Stimulated activated naive B cell treated with anti-CD40 and anti-IgM and Interleukin-4, amounts not matched to agents 10 μg/mL and 1 μg/mL and 100 μg/mL, for 72 hours (primary cell): Measurements from ENCODE around the gene KCNIP3.
A peak's percentile ranks its signal among the peaks of the same experiment; 100 is the strongest.
"Not testable (repeated sequence)": the region's sequence is repeated elsewhere in the genome, so short reads cannot be mapped to it uniquely, and the experiment has no call there.

Experiments used
- ATAC-seq, 2 donors: fragments of 150-1000 bp; cut with Tn5 transposase; replicated peaks; 2 replicates each; pipeline ENCODE4 v1.10.0; 2021; ENCODE audit warnings: moderate library complexity in 1 of 2
- DNase-seq: peaks from one replicate; pipeline ENCODE4 v3.0.0; 2021
- H3K27ac Mint-ChIP-seq: one replicate; pipeline ENCODE4 v1.8.0; 2022; ENCODE audit warnings: mild to moderate bottlenecking, mixed read lengths
- H3K27me3 Mint-ChIP-seq, 2 donors: one replicate each; pipeline ENCODE4 v1.8.0; 2022; ENCODE audit warnings: mixed read lengths in 2 of 2
- H3K36me3 Mint-ChIP-seq, 2 donors: one replicate each; pipeline ENCODE4 v1.8.0; 2022; ENCODE audit warnings: mixed read lengths in 2 of 2, mild to moderate bottlenecking in 1 of 2
- H3K4me1 Mint-ChIP-seq, 2 donors: one replicate each; pipeline ENCODE4 v1.8.0; 2022; ENCODE audit warnings: mixed read lengths in 2 of 2, mild to moderate bottlenecking in 1 of 2
- H3K4me3 Mint-ChIP-seq, 2 donors: one replicate each; pipeline ENCODE4 v1.8.0; 2022; ENCODE audit warnings: mild to moderate bottlenecking in 2 of 2, mixed read lengths in 2 of 2, moderate library complexity in 1 of 2
- H3K9me3 Mint-ChIP-seq, 2 donors: one replicate each; pipeline ENCODE4 v1.8.0; 2022; ENCODE audit warnings: mixed read lengths in 2 of 2, mild to moderate bottlenecking in 1 of 2

Gene KCNIP3

GRCh38 chr2:95392320-95392719 lies 95.2 kb downstream of the KCNIP3 start:
- H3K27ac Mint-ChIP-seq = no peak overlapping the region
- ATAC-seq = no peak
- no peaks in the 10 kb centered on the region for H3K9me3 Mint-ChIP-seq
- peaks cover 0 to 5% of the 10 kb centered on the region in 2 donors for H3K4me1 Mint-ChIP-seq
- H3K36me3 Mint-ChIP-seq = no peaks in the 10 kb centered on the region
- H3K27me3 Mint-ChIP-seq = peaks cover 11 to 12% of the 10 kb centered on the region in 2 donors
- no peak for DNase-seq
- no peak overlapping the region for H3K4me3 Mint-ChIP-seq

DNA sequence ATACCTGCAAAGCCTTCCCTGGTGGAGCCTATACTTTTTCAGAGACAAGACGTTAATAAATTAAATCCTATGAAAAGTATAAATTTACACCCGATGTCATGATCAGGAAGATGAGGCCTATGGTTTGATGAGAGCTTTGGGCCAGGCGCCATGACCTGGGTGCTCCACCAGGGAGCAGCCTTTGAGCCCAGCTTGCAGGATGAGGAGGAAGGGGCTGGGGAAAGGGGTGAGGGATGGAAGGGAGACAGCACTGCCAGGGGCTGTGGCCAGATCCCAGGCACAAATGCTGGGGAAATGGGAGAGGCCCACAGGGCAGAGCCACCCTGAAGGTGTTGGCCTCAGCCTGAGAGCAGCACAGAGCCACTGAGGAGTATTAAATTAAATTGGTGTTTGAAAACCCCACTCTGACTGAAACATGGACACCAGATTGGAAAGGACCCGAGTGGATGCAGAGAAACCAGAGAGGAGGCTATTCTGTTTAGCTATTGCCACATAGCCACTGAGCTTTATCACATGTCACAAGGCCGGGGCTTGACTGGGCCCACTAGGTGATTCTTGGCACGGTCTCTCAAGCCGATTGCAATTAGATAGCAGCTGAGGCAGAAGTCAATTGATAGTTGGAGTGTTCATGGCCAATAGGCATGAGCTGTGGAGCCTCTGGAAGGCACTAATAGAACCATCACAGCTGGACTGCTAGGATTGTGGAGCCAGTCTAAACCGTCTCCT lies 95.7 kb downstream of the KCNIP3 start:
- Mint-ChIP-seq H3K36me3 (no peaks in the 10 kb centered on the region), H3K9me3 (no peaks in the 10 kb centered on the region), H3K4me1 (peaks cover 0 to 5% of the 10 kb centered on the region in 2 donors), H3K27ac (no peak overlapping the region), H3K4me3 (no peak overlapping the region), H3K27me3 (peaks cover 6 to 8% of the 10 kb centered on the region in 2 donors)
- DNase-seq (no peak), ATAC-seq (no peak)

DNA sequence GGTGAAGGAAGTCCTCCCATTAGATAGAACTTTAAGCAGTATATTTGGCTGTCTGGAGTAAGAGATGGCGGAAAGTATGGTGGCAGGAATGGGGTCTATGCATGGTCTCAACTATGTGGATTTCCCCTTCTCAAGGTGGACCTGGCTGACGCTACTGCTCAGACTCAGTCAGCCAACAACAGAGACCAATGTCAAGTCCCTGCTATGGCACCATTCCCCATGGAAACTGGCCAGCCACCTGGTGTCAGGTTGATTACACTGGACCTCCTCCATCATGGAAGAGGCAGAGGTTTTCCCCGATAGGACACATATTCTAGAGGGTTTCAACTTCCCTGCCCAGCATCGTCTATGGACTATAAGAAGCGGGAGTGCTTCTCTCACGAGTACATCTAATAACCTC lies 96.8 kb downstream of the KCNIP3 start:
- Mint-ChIP-seq H3K36me3 (peaks cover 0 to under 1% of the 10 kb centered on the region in 2 donors), H3K4me1 (peaks cover 0 to 5% of the 10 kb centered on the region in 2 donors), H3K9me3 (no peaks in the 10 kb centered on the region), H3K27ac (no peak overlapping the region), H3K27me3 (no peaks in the 10 kb centered on the region), H3K4me3 (no peak overlapping the region)
- DNase-seq (no peak), ATAC-seq (no peak)

GRCh38 chr2:95399061-95399460 lies 101.9 kb downstream of the KCNIP3 start:
- ATAC-seq = no peak
- Mint-ChIP-seq H3K27me3 (no peaks in the 10 kb centered on the region), H3K9me3 (no peaks in the 10 kb centered on the region), H3K4me1 (peaks cover 14 to 28% of the 10 kb centered on the region in 2 donors), H3K36me3 (peaks cover 1 to 4% of the 10 kb centered on the region in 2 donors), H3K27ac (no peak overlapping the region), H3K4me3 (no peak overlapping the region)
- DNase-seq = no peak

DNA sequence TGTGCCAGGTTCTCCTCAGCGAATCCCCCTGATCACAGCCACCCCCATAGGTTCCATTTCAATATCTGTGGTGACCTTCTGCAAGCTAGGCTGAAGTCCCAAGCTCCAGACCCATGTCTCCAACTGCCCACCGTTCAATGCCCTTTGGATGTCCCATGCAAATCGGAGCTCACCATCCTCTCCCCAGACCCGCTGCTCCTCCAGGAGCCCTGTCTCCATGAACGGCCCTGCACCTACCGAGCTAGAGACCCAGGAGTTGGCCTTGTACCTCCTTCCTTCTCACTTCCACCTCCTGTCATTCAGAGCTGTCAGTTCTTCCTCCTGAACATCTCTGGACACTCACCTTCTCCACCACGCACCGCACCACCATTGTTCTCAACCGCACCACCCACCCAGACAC lies 104.3 kb downstream of the KCNIP3 start:
- Mint-ChIP-seq H3K36me3 (peaks cover 1 to 4% of the 10 kb centered on the region in 2 donors), H3K4me1 (peaks cover 14 to 28% of the 10 kb centered on the region in 2 donors), H3K9me3 (no peaks in the 10 kb centered on the region), H3K27ac (peak overlapping the region; percentile 98), H3K27me3 (no peaks in the 10 kb centered on the region), H3K4me3 (peak overlapping the region; percentile 96 to 97)
- ATAC-seq = no peak
- no peak for DNase-seq

DNA sequence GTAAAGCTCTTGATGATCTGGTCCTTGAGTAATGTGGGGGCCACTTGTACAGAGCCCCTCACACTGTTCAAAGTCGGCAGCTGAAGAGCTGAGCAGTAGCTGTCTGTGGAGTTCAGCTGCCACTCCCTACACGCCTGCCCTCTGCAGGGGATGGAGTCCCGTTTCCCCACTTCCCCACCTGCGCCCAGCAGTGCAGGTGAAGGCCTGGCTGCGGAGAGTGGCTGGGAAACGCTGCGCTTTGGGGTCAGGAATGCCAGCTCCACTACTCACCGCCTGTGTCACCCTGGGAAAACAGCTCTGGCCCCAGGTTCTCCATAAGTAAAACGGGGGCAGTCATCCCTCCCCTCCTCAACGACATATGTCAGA lies 104.8 kb downstream of the KCNIP3 start:
- ATAC-seq = peak; percentile 25 to 26
- H3K4me1 Mint-ChIP-seq = peaks cover 14 to 28% of the 10 kb centered on the region in 2 donors
- H3K27me3 Mint-ChIP-seq, H3K9me3 Mint-ChIP-seq, DNase-seq, H3K36me3 Mint-ChIP-seq: not testable (repeated sequence)
- H3K4me3 Mint-ChIP-seq = peak overlapping the region; percentile 96 to 97
- peak overlapping the region; percentile 98 for H3K27ac Mint-ChIP-seq

GRCh38 chr2:95402370-95403203 lies 105.4 kb downstream of the KCNIP3 start, which contains the start of gene FAHD2A:
TSS of gene FAHD2A (plus strand) at chr2:95402708. CDS start at chr2:95405559, 2,851 bp downstream.
- ATAC-seq = peak; percentile 97 to 99
- DNase-seq = peak; percentile 90
- no peaks in the 10 kb centered on the region for H3K27me3 Mint-ChIP-seq
- H3K4me3 Mint-ChIP-seq = peak within 1 kb of the TSS; percentile 96 to 97
- H3K27ac Mint-ChIP-seq = peak within 1 kb of the TSS; percentile 98
- H3K4me1 Mint-ChIP-seq = peaks cover 14 to 28% of the 10 kb centered on the region in 2 donors
- peaks cover 1 to 11% of the 10 kb centered on the region in 2 donors for H3K36me3 Mint-ChIP-seq
- no peaks in the 10 kb centered on the region for H3K9me3 Mint-ChIP-seq

GRCh38 chr2:95403204-95403721 lies 106.1 kb downstream of the KCNIP3 start:
- peak overlapping the region; percentile 98 for H3K27ac Mint-ChIP-seq
- peak overlapping the region; percentile 96 to 97 for H3K4me3 Mint-ChIP-seq
- H3K27me3 Mint-ChIP-seq, H3K9me3 Mint-ChIP-seq: not testable (repeated sequence)
- peaks cover 14 to 28% of the 10 kb centered on the region in 2 donors for H3K4me1 Mint-ChIP-seq
- ATAC-seq = peak; percentile 42 to 52
- peaks cover 5 to 15% of the 10 kb centered on the region in 2 donors for H3K36me3 Mint-ChIP-seq
- peak; percentile 29 for DNase-seq

- peaks cover 14 to 28% of the 10 kb centered on the region in 2 donors for H3K4me1 Mint-ChIP-seq
- peaks cover 6 to 19% of the 10 kb centered on the region in 2 donors for H3K36me3 Mint-ChIP-seq
- not testable (repeated sequence) for ATAC-seq, H3K27ac Mint-ChIP-seq, DNase-seq, H3K9me3 Mint-ChIP-seq, H3K27me3 Mint-ChIP-seq
- H3K4me3 Mint-ChIP-seq = peak overlapping the region; percentile 96 to 97
These were observed 106.7 kb downstream of the KCNIP3 start for GRCh38 chr2:95403824-95404223.

DNA sequence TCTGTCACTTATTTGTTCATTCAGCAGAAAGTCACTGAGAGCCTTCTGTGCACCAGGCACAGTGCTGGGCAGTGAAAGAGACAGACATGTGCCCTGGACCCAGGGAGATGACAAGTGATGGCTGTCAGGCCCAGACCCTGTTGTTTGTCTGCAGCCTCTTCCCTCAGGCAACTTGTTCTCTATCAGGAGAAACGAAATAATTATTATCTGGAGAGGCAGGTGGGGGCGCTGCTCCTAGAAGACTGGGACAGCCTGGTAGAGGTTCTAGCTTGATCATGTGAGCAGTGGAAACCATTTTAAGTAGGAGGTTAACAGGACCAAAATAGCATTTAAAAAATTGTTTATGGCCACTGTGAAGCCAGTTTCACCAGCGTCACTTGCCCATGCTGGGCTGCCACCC lies 107.5 kb downstream of the KCNIP3 start:
- not testable (repeated sequence) for H3K27me3 Mint-ChIP-seq, H3K9me3 Mint-ChIP-seq, ATAC-seq, H3K4me3 Mint-ChIP-seq, H3K27ac Mint-ChIP-seq, DNase-seq
- Mint-ChIP-seq H3K4me1 (peaks cover 14 to 28% of the 10 kb centered on the region in 2 donors), H3K36me3 (peaks cover 4 to 24% of the 10 kb centered on the region in 2 donors)

DNA sequence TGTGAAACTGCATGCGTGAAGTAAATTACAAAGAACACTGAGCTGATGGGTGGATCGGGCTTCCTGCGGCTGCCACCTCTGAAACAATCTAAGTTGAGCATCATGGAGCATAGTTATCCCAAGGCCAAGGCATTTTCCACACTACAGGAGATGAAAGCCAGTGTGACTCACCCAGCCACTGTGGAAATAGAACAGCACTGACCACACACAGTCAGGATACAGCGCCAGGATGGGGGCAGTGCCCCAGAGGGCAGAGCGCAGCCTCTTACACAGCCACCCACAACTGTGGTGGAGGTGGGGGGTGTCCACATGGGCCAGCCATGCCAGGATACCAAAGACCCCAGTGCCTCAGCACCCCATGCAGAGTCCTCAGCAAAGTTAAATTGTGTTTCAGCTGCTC lies 114.1 kb downstream of the KCNIP3 start:
- Mint-ChIP-seq H3K36me3 (peaks cover 20 to 56% of the 10 kb centered on the region in 2 donors), H3K4me1 (peaks cover 4 to 12% of the 10 kb centered on the region in 2 donors)
- H3K4me3 Mint-ChIP-seq, H3K9me3 Mint-ChIP-seq, ATAC-seq, DNase-seq, H3K27me3 Mint-ChIP-seq, H3K27ac Mint-ChIP-seq: not testable (repeated sequence)

- not testable (repeated sequence) for H3K27me3 Mint-ChIP-seq, H3K9me3 Mint-ChIP-seq, H3K4me3 Mint-ChIP-seq, H3K27ac Mint-ChIP-seq
- Mint-ChIP-seq H3K36me3 (peaks cover 16 to 38% of the 10 kb centered on the region in 2 donors), H3K4me1 (peaks cover 4 to 12% of the 10 kb centered on the region in 2 donors)
- DNase-seq (peak; percentile 27), ATAC-seq (peak; percentile 89 to 97)
These were observed 117.0 kb downstream of the KCNIP3 start for GRCh38 chr2:95414015-95414594.

DNA sequence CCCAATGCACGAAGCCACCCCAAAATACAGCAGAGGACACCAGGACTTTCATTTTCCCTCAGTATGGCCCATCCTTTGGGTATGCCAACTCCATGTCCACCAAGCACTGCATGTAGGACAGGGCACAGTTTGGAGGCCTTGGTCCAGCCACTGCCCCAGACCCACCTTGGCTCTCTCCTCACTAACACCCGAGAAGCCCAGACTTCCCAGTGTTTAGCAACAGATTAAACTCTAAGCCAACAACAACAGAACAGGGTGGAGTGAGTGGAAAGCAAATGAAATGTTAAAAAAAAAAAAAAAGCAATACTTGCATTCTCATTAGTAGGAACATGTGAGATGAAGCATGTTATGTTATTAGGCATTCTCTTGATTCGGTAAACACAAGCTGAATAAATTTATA lies 118.0 kb downstream of the KCNIP3 start:
- ATAC-seq, DNase-seq, H3K27ac Mint-ChIP-seq, H3K4me3 Mint-ChIP-seq, H3K27me3 Mint-ChIP-seq, H3K9me3 Mint-ChIP-seq: not testable (repeated sequence)
- Mint-ChIP-seq H3K4me1 (peaks cover 4 to 12% of the 10 kb centered on the region in 2 donors), H3K36me3 (peaks cover 16 to 32% of the 10 kb centered on the region in 2 donors)

DNA sequence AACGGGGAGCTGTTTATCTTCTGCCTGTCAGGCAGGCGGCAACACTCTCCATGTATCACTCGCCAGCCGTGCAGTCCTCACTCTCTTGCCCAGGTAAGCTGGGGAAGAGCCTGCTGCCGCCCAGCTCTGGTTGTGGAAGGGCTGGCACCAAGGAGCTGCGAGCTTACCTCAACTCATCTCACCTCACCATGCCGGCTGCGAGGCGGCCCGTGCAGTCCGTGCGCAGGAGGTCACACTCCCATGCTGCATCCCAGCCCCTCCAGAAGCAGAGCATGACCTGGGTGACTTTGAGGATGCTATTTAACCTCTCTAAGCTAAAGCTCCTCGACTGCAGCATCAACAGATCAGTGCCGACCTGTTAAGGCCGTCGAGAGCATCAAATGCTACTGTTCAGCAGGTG lies 118.4 kb downstream of the KCNIP3 start:
- Mint-ChIP-seq H3K36me3 (peaks cover 16 to 28% of the 10 kb centered on the region in 2 donors), H3K4me1 (peaks cover 4 to 12% of the 10 kb centered on the region in 2 donors)
- not testable (repeated sequence) for H3K9me3 Mint-ChIP-seq, H3K4me3 Mint-ChIP-seq, DNase-seq, ATAC-seq, H3K27ac Mint-ChIP-seq, H3K27me3 Mint-ChIP-seq
